GM12801 (cell line): ENCODE data around the gene ATP2C2.

Source experiments
- CTCF ChIP-seq: IDR thresholded peaks from one replicate; pipeline ENCODE4 v1.5.1; 2011; ENCODE audit warnings: control low read depth; ENCODE audit not compliant: insufficient read length; ENCODE audit errors: extremely low read depth

Gene ATP2C2

GRCh38 chr16:84503751-84504395, 135.5 kb downstream of the ATP2C2 start:
- TF ChIP-seq CTCF, result no peak

- no peak for TF ChIP-seq CTCF
Measured at GRCh38 chr16:84504420-84505248, 136.3 kb downstream of the ATP2C2 start, which contains the start of gene MEAK7. TSS of gene MEAK7 (minus strand) at chr16:84504659. CDS start at chr16:84498086, 6,573 bp downstream.

GRCh38 chr16:84505249-84506187, 137.2 kb downstream of the ATP2C2 start:
- no peak for TF ChIP-seq CTCF

GRCh38 chr16:84507011-84507982, 139.0 kb downstream of the ATP2C2 start:
- no peak for TF ChIP-seq CTCF

GRCh38 chr16:84508502-84508901, 140.2 kb downstream of the ATP2C2 start:
- no peak for TF ChIP-seq CTCF

- no peak for TF ChIP-seq CTCF
Measured at GRCh38 chr16:84509032-84509950, 141.0 kb downstream of the ATP2C2 start.
